ENCODE data around the gene TUSC2.

Gene TUSC2

GRCh38 chr3:50337175-50337861, 9.3 kb upstream of the TUSC2 start:
- H3K9me3 ChIP-seq = no peaks in the 10 kb centered on the region
- H3K27me3 ChIP-seq = no peaks in the 10 kb centered on the region
- TF ChIP-seq CTCF (IDR thresholded peaks at IDR 0.05) = peak; percentile 18
- peak overlapping the region; percentile 100 for H3K27ac ChIP-seq
- H3K36me3 ChIP-seq = no peaks in the 10 kb centered on the region
- peaks cover 60 to 70% of the 10 kb centered on the region in 2 experiments for H3K4me1 ChIP-seq (ENCODE audit: control insufficient read depth in 1 of 2, insufficient read depth in 1 of 2, low read depth in 1 of 2, low read length in 1 of 2)
- peak overlapping the region; percentile 91 to 93 for H3K4me3 ChIP-seq (ENCODE audit: low read depth in 1 of 2, low read length in 1 of 2)

GRCh38 chr3:50336452-50337174, 8.6 kb upstream of the TUSC2 start:
- Histone ChIP-seq H3K4me3 (ENCODE audit: low read depth in 1 of 2, low read length in 1 of 2) (peak overlapping the region; percentile 91 to 93), H3K27me3 (no peaks in the 10 kb centered on the region), H3K9me3 (no peaks in the 10 kb centered on the region), H3K4me1 (ENCODE audit: control insufficient read depth in 1 of 2, insufficient read depth in 1 of 2, low read depth in 1 of 2, low read length in 1 of 2) (peaks cover 53 to 63% of the 10 kb centered on the region in 2 experiments), H3K27ac (peak overlapping the region; percentile 100), H3K36me3 (peaks cover 7% of the 10 kb centered on the region)
- TF ChIP-seq CTCF (IDR thresholded peaks at IDR 0.05) = no peak

- TF ChIP-seq CTCF (IDR thresholded peaks at IDR 0.05) = no peak
- Histone ChIP-seq H3K27ac (peak overlapping the region; percentile 46), H3K27me3 (no peaks in the 10 kb centered on the region), H3K36me3 (peaks cover 28% of the 10 kb centered on the region), H3K9me3 (no peaks in the 10 kb centered on the region), H3K4me3 (ENCODE audit: low read depth in 1 of 2, low read length in 1 of 2) (no peak overlapping the region), H3K4me1 (ENCODE audit: control insufficient read depth in 1 of 2, insufficient read depth in 1 of 2, low read depth in 1 of 2, low read length in 1 of 2) (peaks cover 32 to 42% of the 10 kb centered on the region in 2 experiments)
Observed at GRCh38 chr3:50334339-50335075, 6.5 kb upstream of the TUSC2 start.

- no peak for TF ChIP-seq CTCF (IDR thresholded peaks at IDR 0.05)
- no peaks in the 10 kb centered on the region for H3K27me3 ChIP-seq
- peaks cover 33% of the 10 kb centered on the region for H3K36me3 ChIP-seq
- H3K27ac ChIP-seq = peak overlapping the region; percentile 46
- H3K4me3 ChIP-seq (ENCODE audit: low read depth in 1 of 2, low read length in 1 of 2) = no peak overlapping the region
- H3K4me1 ChIP-seq (ENCODE audit: control insufficient read depth in 1 of 2, insufficient read depth in 1 of 2, low read depth in 1 of 2, low read length in 1 of 2) = peaks cover 25 to 35% of the 10 kb centered on the region in 2 experiments
- no peaks in the 10 kb centered on the region for H3K9me3 ChIP-seq
Observed at GRCh38 chr3:50333744-50334328, 5.8 kb upstream of the TUSC2 start.

- TF ChIP-seq CTCF (IDR thresholded peaks at IDR 0.05) = no peak
- Histone ChIP-seq H3K36me3 (peaks cover 33% of the 10 kb centered on the region), H3K9me3 (no peaks in the 10 kb centered on the region), H3K4me3 (ENCODE audit: low read depth in 1 of 2, low read length in 1 of 2) (no peak overlapping the region), H3K27ac (no peak overlapping the region), H3K27me3 (no peaks in the 10 kb centered on the region), H3K4me1 (ENCODE audit: control insufficient read depth in 1 of 2, insufficient read depth in 1 of 2, low read depth in 1 of 2, low read length in 1 of 2) (peaks cover 22 to 35% of the 10 kb centered on the region in 2 experiments)
Observed at GRCh38 chr3:50331364-50331907, 3.4 kb upstream of the TUSC2 start.
